HG03025 (cell line): ENCODE measurements around the gene RBX1.
"Not testable (repeated sequence)": the region's sequence is repeated elsewhere in the genome, so short reads cannot be mapped to it uniquely, and the experiment has no call there.

Experiments
- ATAC-seq: cut with Tn5 transposase; IDR thresholded peaks from one replicate; pipeline ENCODE4 v1.9.1; 2021; ENCODE audit warnings: mild to moderate bottlenecking, moderate library complexity; ENCODE audit not compliant: unreplicated experiment, low FRiP score

RBX1 gene

GRCh38 chr22:40967111-40967760 is 16.1 kb downstream of the RBX1 start:
- ATAC-seq: no peak

- ATAC-seq: no peak
Observed at GRCh38 chr22:40972587-40972986, 21.4 kb downstream of the RBX1 start.

GRCh38 chr22:40973144-40973543 is 22.0 kb downstream of the RBX1 start:
- ATAC-seq: no peak

- no peak for ATAC-seq
Observed at GRCh38 chr22:40975366-40975765, 24.2 kb downstream of the RBX1 start.

- ATAC-seq: no peak
Observed at GRCh38 chr22:40976866-40977700, 25.9 kb downstream of the RBX1 start.

- ATAC-seq: no peak
Observed at GRCh38 chr22:40979198-40979597, 28.0 kb downstream of the RBX1 start.

GRCh38 chr22:40979871-40980270 is 28.7 kb downstream of the RBX1 start:
- ATAC-seq: no peak

GRCh38 chr22:40982482-40983385 is 31.6 kb downstream of the RBX1 start:
- ATAC-seq: no peak

- ATAC-seq: no peak
Observed at GRCh38 chr22:40991298-40991697, 40.1 kb downstream of the RBX1 start.

GRCh38 chr22:40995821-40996220 is 44.6 kb downstream of the RBX1 start:
- no peak for ATAC-seq

GRCh38 chr22:40997520-40997919 is 46.3 kb downstream of the RBX1 start:
- no peak for ATAC-seq

- no peak for ATAC-seq
Observed at GRCh38 chr22:41000040-41000565, 48.9 kb downstream of the RBX1 start.

- ATAC-seq: no peak
Observed at GRCh38 chr22:41000941-41001721, 50.0 kb downstream of the RBX1 start.

- no peak for ATAC-seq
Observed at GRCh38 chr22:41001722-41002122, 50.5 kb downstream of the RBX1 start.

- ATAC-seq: not testable (repeated sequence)
Observed at GRCh38 chr22:41002386-41002785, 51.2 kb downstream of the RBX1 start.

- ATAC-seq: no peak
Observed at GRCh38 chr22:41003066-41003465, 51.9 kb downstream of the RBX1 start.

- ATAC-seq: no peak
Observed at GRCh38 chr22:41003976-41004375, 52.8 kb downstream of the RBX1 start.

GRCh38 chr22:41009222-41009948 is 58.2 kb downstream of the RBX1 start:
- no peak for ATAC-seq

GRCh38 chr22:41015003-41015402 is 63.8 kb downstream of the RBX1 start:
- no peak for ATAC-seq
